CD4-positive, alpha-beta T cell (primary cell): ENCODE measurements around the gene GALNT7. TPM values are rescaled to one million over a fixed set of nuclear protein-coding genes. Genes with fewer than 3 reads are reported as not detected.

Experiments
- ATAC-seq: fragments of 200-7000 bp; cut with Tn5 transposase; one replicate; pipeline ENCODE4 v1.10.0; 2022; ENCODE audit warnings: mild to moderate bottlenecking; ENCODE audit not compliant: poor library complexity
- CTCF ChIA-PET: fragments of 350-600 bp; sonication (Branson Sonifier 250); formaldehyde crosslinking; loops from one replicate; lab custom pipeline; 2021; ENCODE audit warnings: antibody characterized with exemption, inconsistent platforms; lab: Charles Lee
- POLR2A ChIA-PET: fragments of 350-600 bp; sonication (Branson Sonifier 250); formaldehyde crosslinking; loops from one replicate; lab custom pipeline; 2021; ENCODE audit warnings: antibody characterized with exemption, inconsistent platforms; lab: Charles Lee
- DNase-seq, 14 experiments: peaks; one replicate each; pipeline ENCODE4 v3.0.0-alpha.2; 2013 to 2020; ENCODE audit warnings: mixed read lengths in 2 of 14
- H3K27ac ChIP-seq, 2 donors: one replicate each; pipeline versions ENCODE4 v1.5.1 to v1.7.0; 2013; ENCODE audit warnings: low read length in 2 of 2, low read depth in 1 of 2, mild to moderate bottlenecking in 1 of 2
- H3K27me3 ChIP-seq, 2 experiments: 1 replicate in 1 of 2; 2 replicates in 1 of 2; pipeline versions ENCODE4 v1.6.1 to v1.7.0; 2013; ENCODE audit warnings: low read length in 2 of 2, control low read depth in 1 of 2, mild to moderate bottlenecking in 1 of 2, moderate library complexity in 1 of 2; ENCODE audit not compliant: insufficient read depth in 2 of 2, control insufficient read depth in 1 of 2
- H3K36me3 ChIP-seq: one replicate; pipeline ENCODE4 v1.6.1; 2013; ENCODE audit warnings: low read length, control low read depth; ENCODE audit not compliant: insufficient read depth
- H3K4me1 ChIP-seq: one replicate; pipeline ENCODE4 v1.6.1; 2013; ENCODE audit warnings: low read length, control low read depth; ENCODE audit not compliant: insufficient read depth
- H3K4me3 ChIP-seq: one replicate; pipeline ENCODE4 v1.5.1; 2013; ENCODE audit warnings: mild to moderate bottlenecking, low read length, moderate library complexity
- H3K9me3 ChIP-seq, 2 experiments: 1 replicate in 1 of 2; 2 replicates in 1 of 2; pipeline versions ENCODE4 v1.6.1 to v1.7.0; 2013; ENCODE audit warnings: low read length in 2 of 2, mild to moderate bottlenecking in 2 of 2, control low read depth in 1 of 2, moderate library complexity in 1 of 2; ENCODE audit not compliant: control insufficient read depth in 1 of 2, insufficient read depth in 1 of 2
- H3K27ac Mint-ChIP-seq: one replicate; pipeline ENCODE4 v1.8.0; 2020; ENCODE audit warnings: mixed read lengths
- H3K27me3 Mint-ChIP-seq: one replicate; pipeline ENCODE4 v1.8.0; 2021; ENCODE audit warnings: mixed read lengths
- H3K36me3 Mint-ChIP-seq: one replicate; pipeline ENCODE4 v1.8.0; 2021; ENCODE audit warnings: low read depth, mixed read lengths
- H3K4me1 Mint-ChIP-seq: one replicate; pipeline ENCODE4 v1.8.0; 2021; ENCODE audit warnings: low read depth, mixed read lengths
- H3K4me3 Mint-ChIP-seq: one replicate; pipeline ENCODE4 v1.8.0; 2020; ENCODE audit warnings: mild to moderate bottlenecking, mixed read lengths
- H3K9me3 Mint-ChIP-seq: one replicate; pipeline ENCODE4 v1.8.0; 2020; ENCODE audit warnings: mixed read lengths
- CTCF ChIP-seq: fragments of 200-600 bp; IDR thresholded peaks from one replicate; pipeline ENCODE4 v1.8.0; 2022; ENCODE audit warnings: antibody characterized with exemption, mild to moderate bottlenecking
- intact Hi-C, 2 experiments: fragments of 100-400 bp; cut with DNase I in 1 of 2; cut with micrococcal nuclease in 1 of 2; formaldehyde crosslinking; loops; one replicate each; pipeline versions ENCODE4 v1.15.1 to v1.9.0; 2023 to 2025; cut with DNase I, micrococcal nuclease
- total RNA-seq, 174 experiments: library from RNA in 2 of 174; stranded (reverse) in 2 of 174; gene quantifications; one replicate each; pipeline ENCODE4 v1.2.3 and lab custom pipeline; 2021 to 2026

GALNT7 gene
- total RNA-seq, 2 experiments from 2014 or later, result 4.6 to 4.8 TPM

DNA sequence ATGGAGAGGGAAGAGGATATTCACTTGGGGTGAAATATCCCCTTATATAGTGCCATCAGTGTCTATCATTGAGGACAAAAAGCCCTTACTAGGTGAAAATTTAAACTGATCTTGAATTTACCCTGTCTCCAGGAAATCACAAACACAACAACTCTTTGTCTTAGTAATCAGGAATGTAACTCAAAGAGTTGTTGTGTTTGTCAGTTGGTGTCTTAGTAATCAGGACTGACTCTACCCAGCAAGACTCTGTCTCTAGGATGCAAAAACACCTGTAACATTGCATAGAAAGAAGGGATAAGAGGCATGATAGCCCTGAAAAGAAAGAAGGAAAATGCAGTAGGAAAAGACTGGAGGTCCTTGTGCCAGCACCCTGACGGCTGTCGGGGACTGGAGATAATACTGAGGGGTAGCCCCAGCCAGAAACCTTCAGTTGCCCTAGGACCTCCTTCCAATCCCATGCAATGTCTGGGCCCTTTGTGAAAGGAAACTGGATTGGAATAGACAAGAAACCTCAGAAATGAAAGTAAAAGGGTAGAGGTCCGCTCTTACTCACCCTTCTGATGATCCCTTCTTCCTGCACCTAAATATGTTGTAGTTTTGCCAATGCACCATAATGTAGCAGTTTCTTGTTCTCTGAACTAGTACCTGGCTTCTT is 120.2 kb downstream of the GALNT7 start:
- H3K27ac ChIP-seq, result no peak overlapping the region
- DNase-seq, result no peak
- Mint-ChIP-seq H3K27ac (peak overlapping the region; percentile 6), H3K27me3 (no peaks in the 10 kb centered on the region), H3K36me3 (peaks cover 31% of the 10 kb centered on the region), H3K4me3 (peak overlapping the region; percentile 79), H3K9me3 (no peaks in the 10 kb centered on the region), H3K4me1 (peaks cover 17% of the 10 kb centered on the region)
- ChIA-PET CTCF (interaction anchor here (0.6 to 3.5 kb wide), 3 partner anchors 13 to 132 kb away, joined by 3 to 11 read pairs (median 3); no protein-coding TSS in a partner anchor), POLR2A (no interaction called here)
- TF ChIP-seq CTCF, result peak; percentile 29
- peaks cover 3% of the 10 kb centered on the region for H3K4me1 ChIP-seq
- H3K9me3 ChIP-seq, result peaks cover 8 to 18% of the 10 kb centered on the region in 2 experiments
- intact Hi-C loops, result loop anchor here in 1 of 2 experiments (1.0 kb wide), 1 partner anchor 128 kb away; no protein-coding TSS in a partner anchor
- peak overlapping the region; percentile 22 for H3K4me3 ChIP-seq
- H3K36me3 ChIP-seq, result no peaks in the 10 kb centered on the region
- no peaks in the 10 kb centered on the region for H3K27me3 ChIP-seq
- no peak for ATAC-seq

- H3K4me1 ChIP-seq, result peaks cover 3% of the 10 kb centered on the region
- Mint-ChIP-seq H3K27me3 (no peaks in the 10 kb centered on the region), H3K36me3 (peaks cover 26% of the 10 kb centered on the region), H3K27ac (no peak overlapping the region), H3K9me3 (no peaks in the 10 kb centered on the region), H3K4me1 (peaks cover 17% of the 10 kb centered on the region), H3K4me3 (peak overlapping the region; percentile 79)
- H3K36me3 ChIP-seq, result no peaks in the 10 kb centered on the region
- POLR2A ChIA-PET, result no interaction called here
- intact Hi-C loops, result no loop called here
- peak overlapping the region; percentile 22 for H3K4me3 ChIP-seq
- CTCF ChIA-PET, result interaction anchor here (3.5 kb wide), 1 partner anchor 12 kb away, joined by 11 read pairs; no protein-coding TSS in a partner anchor
- ATAC-seq (no peak), DNase-seq (no peak)
- peaks cover 8 to 18% of the 10 kb centered on the region in 2 experiments for H3K9me3 ChIP-seq
- H3K27ac ChIP-seq, result no peak overlapping the region
- no peak for TF ChIP-seq CTCF
- H3K27me3 ChIP-seq, result no peaks in the 10 kb centered on the region
Observed at GRCh38 chr4:173289353-173289727, 120.7 kb downstream of the GALNT7 start.

DNA sequence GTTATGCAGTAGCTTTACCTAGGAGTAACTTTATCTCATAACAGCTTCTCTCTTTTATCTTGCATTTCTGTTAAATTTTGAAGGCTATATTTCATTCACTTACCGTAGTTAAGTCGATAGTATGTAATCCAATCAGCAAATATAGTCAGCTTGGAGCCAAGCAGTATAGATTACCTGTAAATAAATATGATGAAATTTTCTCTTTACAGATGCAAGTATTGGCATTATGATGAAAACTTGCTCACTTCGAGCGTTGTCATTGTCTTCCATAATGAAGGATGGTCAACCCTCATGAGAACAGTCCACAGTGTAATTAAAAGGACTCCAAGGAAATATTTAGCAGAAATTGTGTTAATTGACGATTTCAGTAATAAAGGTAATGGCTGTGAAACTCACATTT is 123.3 kb downstream of the GALNT7 start:
- H3K27ac Mint-ChIP-seq, result no peak overlapping the region
- no peaks in the 10 kb centered on the region for H3K27me3 Mint-ChIP-seq
- H3K4me3 ChIP-seq, result no peak overlapping the region
- peaks cover 6% of the 10 kb centered on the region for H3K36me3 ChIP-seq
- DNase-seq (no peak), ATAC-seq (no peak)
- no peak overlapping the region for H3K27ac ChIP-seq
- peaks cover 20% of the 10 kb centered on the region for H3K36me3 Mint-ChIP-seq
- intact Hi-C loops, result no loop called here
- peaks cover 4 to 8% of the 10 kb centered on the region in 2 experiments for H3K9me3 ChIP-seq
- TF ChIP-seq CTCF, result no peak
- peaks cover 3% of the 10 kb centered on the region for H3K4me1 ChIP-seq
- CTCF ChIA-PET, result interaction anchor here (1.7 to 3.5 kb wide), 2 partner anchors 10 to 279 kb away, joined by 8 to 11 read pairs; no protein-coding TSS in a partner anchor
- peaks cover 17% of the 10 kb centered on the region for H3K4me1 Mint-ChIP-seq
- no peaks in the 10 kb centered on the region for H3K27me3 ChIP-seq
- no peaks in the 10 kb centered on the region for H3K9me3 Mint-ChIP-seq
- H3K4me3 Mint-ChIP-seq, result no peak overlapping the region
- POLR2A ChIA-PET, result interaction anchor here (1.2 kb wide), 1 partner anchor 42 kb away, joined by 3 read pairs; the partner anchor contains the start of gene HMGB2
